ENCODE data around the gene IPPK.
"Not testable (repeated sequence)": the region's sequence is repeated elsewhere in the genome, so short reads cannot be mapped to it uniquely, and the experiment has no call there.

The IPPK gene

GRCh38 chr9:92598382-92598781, 71.5 kb downstream of the IPPK start:
- no peak for DNase-seq (ENCODE audit: low read depth in 3 of 3, low spot score in 1 of 3)

GRCh38 chr9:92595930-92596329, 74.0 kb downstream of the IPPK start:
- DNase-seq (ENCODE audit: low read depth in 3 of 3, low spot score in 1 of 3): no peak

GRCh38 chr9:92595075-92595474, 74.9 kb downstream of the IPPK start:
- DNase-seq (ENCODE audit: low read depth in 3 of 3, low spot score in 1 of 3): not testable (repeated sequence)

- DNase-seq (ENCODE audit: low read depth in 3 of 3, low spot score in 1 of 3): no peak
Measured at GRCh38 chr9:92592946-92593861, 76.7 kb downstream of the IPPK start.

GRCh38 chr9:92592537-92592936, 77.4 kb downstream of the IPPK start:
- DNase-seq (ENCODE audit: low read depth in 3 of 3, low spot score in 1 of 3): no peak

GRCh38 chr9:92590377-92590776, 79.6 kb downstream of the IPPK start:
- no peak for DNase-seq (ENCODE audit: low read depth in 3 of 3, low spot score in 1 of 3)

GRCh38 chr9:92589923-92590322, 80.0 kb downstream of the IPPK start:
- no peak for DNase-seq (ENCODE audit: low read depth in 3 of 3, low spot score in 1 of 3)

GRCh38 chr9:92576175-92576574, 93.8 kb downstream of the IPPK start:
- no peak for DNase-seq (ENCODE audit: low read depth in 3 of 3, low spot score in 1 of 3)

- DNase-seq (ENCODE audit: low read depth in 3 of 3, low spot score in 1 of 3): not testable (repeated sequence)
Measured at GRCh38 chr9:92573612-92574011, 96.3 kb downstream of the IPPK start.

GRCh38 chr9:92571871-92572270, 98.1 kb downstream of the IPPK start:
- DNase-seq (ENCODE audit: low read depth in 3 of 3, low spot score in 1 of 3): not testable (repeated sequence)

- DNase-seq (ENCODE audit: low read depth in 3 of 3, low spot score in 1 of 3): no peak
Measured at GRCh38 chr9:92564982-92565381, 104.9 kb downstream of the IPPK start.

GRCh38 chr9:92564504-92564903, 105.4 kb downstream of the IPPK start:
- no peak for DNase-seq (ENCODE audit: low read depth in 3 of 3, low spot score in 1 of 3)

Data from stimulated activated CD4-positive, alpha-beta T cell treated with anti-CD3 and anti-CD28 coated beads, TNF-alpha, amount 100 ng/mL, for 1 hour (primary cell).